Measurements from ENCODE around the gene CTNNA3. TPM values are rescaled to one million over a fixed set of nuclear protein-coding genes. Genes with fewer than 3 reads are reported as not detected.

Gene CTNNA3
- total and polyA plus RNA-seq, 4 donors: under 0.01 to 39.8 (median 0.09) TPM

- Histone ChIP-seq H3K4me3 (no peak overlapping the region), H3K4me1 (ENCODE audit: control insufficient read depth in 5 of 5, insufficient read depth in 5 of 5, low read length in 5 of 5) (peaks cover 0 to 3% (median 0%) of the 10 kb centered on the region in 5 donors), H3K36me3 (ENCODE audit: control insufficient read depth in 4 of 4, insufficient read depth in 4 of 4, low read length in 4 of 4) (no peaks in the 10 kb centered on the region), H3K27ac (ENCODE audit: low read depth in 1 of 2, low read length in 1 of 2) (no peak overlapping the region), H3K9me3 (ENCODE audit: control insufficient read depth in 4 of 4, insufficient read depth in 3 of 4, low read length in 3 of 4) (no peaks in the 10 kb centered on the region), H3K27me3 (ENCODE audit: control insufficient read depth in 3 of 3, insufficient read depth in 3 of 3, low read length in 2 of 3) (no peaks in the 10 kb centered on the region), H3K9ac (ENCODE audit: insufficient read depth in 1 of 2, low read length in 2 of 2) (no peak overlapping the region)
- TF ChIP-seq CTCF (IDR thresholded peaks at IDR 0.05; ENCODE audit: control extremely low read depth, extremely low read depth): no peak
- ATAC-seq (ENCODE audit: insufficient read depth, low FRiP score) (no peak), DNase-seq (no peak)
- WGBS, 2 donors: 87 to 90% methylated on average over 2 of the region's 2 CpGs
These were observed 1669.7 kb downstream of the CTNNA3 start for GRCh38 chr10:66026321-66026720.

GRCh38 chr10:66025186-66025585, 1670.8 kb downstream of the CTNNA3 start:
- no peak for TF ChIP-seq CTCF (IDR thresholded peaks at IDR 0.05; ENCODE audit: control extremely low read depth, extremely low read depth)
- no peak for ATAC-seq (ENCODE audit: insufficient read depth, low FRiP score)

GRCh38 chr10:66021423-66021822, 1674.6 kb downstream of the CTNNA3 start:
- Histone ChIP-seq H3K9me3 (ENCODE audit: control insufficient read depth in 4 of 4, insufficient read depth in 3 of 4, low read length in 3 of 4) (no peaks in the 10 kb centered on the region), H3K9ac (ENCODE audit: insufficient read depth in 1 of 2, low read length in 2 of 2) (no peak overlapping the region), H3K36me3 (ENCODE audit: control insufficient read depth in 4 of 4, insufficient read depth in 4 of 4, low read length in 4 of 4) (no peaks in the 10 kb centered on the region), H3K4me3 (no peak overlapping the region), H3K4me1 (ENCODE audit: control insufficient read depth in 5 of 5, insufficient read depth in 5 of 5, low read length in 5 of 5) (peaks cover 0 to 3% (median 0%) of the 10 kb centered on the region in 5 donors), H3K27me3 (ENCODE audit: control insufficient read depth in 3 of 3, insufficient read depth in 3 of 3, low read length in 2 of 3) (no peaks in the 10 kb centered on the region), H3K27ac (ENCODE audit: low read depth in 1 of 2, low read length in 1 of 2) (no peak overlapping the region)
- 49 to 73% methylated on average over 2 of the region's 2 CpGs for WGBS, 2 donors
- no peak for TF ChIP-seq CTCF (IDR thresholded peaks at IDR 0.05; ENCODE audit: control extremely low read depth, extremely low read depth)
- DNase-seq (no peak), ATAC-seq (ENCODE audit: insufficient read depth, low FRiP score) (no peak)

More at GRCh38 chr10:66025186-66025585, 1670.8 kb downstream of the CTNNA3 start:
- H3K27me3 ChIP-seq (ENCODE audit: control insufficient read depth in 3 of 3, insufficient read depth in 3 of 3, low read length in 2 of 3): no peaks in the 10 kb centered on the region
- H3K4me3 ChIP-seq: no peak overlapping the region
- peaks cover 0 to 3% (median 0%) of the 10 kb centered on the region in 5 donors for H3K4me1 ChIP-seq (ENCODE audit: control insufficient read depth in 5 of 5, insufficient read depth in 5 of 5, low read length in 5 of 5)
- H3K27ac ChIP-seq (ENCODE audit: low read depth in 1 of 2, low read length in 1 of 2): no peak overlapping the region
- no peak overlapping the region for H3K9ac ChIP-seq (ENCODE audit: insufficient read depth in 1 of 2, low read length in 2 of 2)
- H3K36me3 ChIP-seq (ENCODE audit: control insufficient read depth in 4 of 4, insufficient read depth in 4 of 4, low read length in 4 of 4): no peaks in the 10 kb centered on the region
- DNase-seq: peak in 2 of 3 donors; percentile 11
- H3K9me3 ChIP-seq (ENCODE audit: control insufficient read depth in 4 of 4, insufficient read depth in 3 of 4, low read length in 3 of 4): no peaks in the 10 kb centered on the region

GRCh38 chr10:66008221-66008620, 1687.8 kb downstream of the CTNNA3 start:
- H3K27ac ChIP-seq (ENCODE audit: low read depth in 1 of 2, low read length in 1 of 2): no peak overlapping the region
- peaks cover 0 to 2% (median 0%) of the 10 kb centered on the region in 4 donors for H3K9me3 ChIP-seq (ENCODE audit: control insufficient read depth in 4 of 4, insufficient read depth in 3 of 4, low read length in 3 of 4)
- no peaks in the 10 kb centered on the region for H3K36me3 ChIP-seq (ENCODE audit: control insufficient read depth in 4 of 4, insufficient read depth in 4 of 4, low read length in 4 of 4)
- TF ChIP-seq CTCF (IDR thresholded peaks at IDR 0.05; ENCODE audit: control extremely low read depth, extremely low read depth): no peak
- ATAC-seq (ENCODE audit: insufficient read depth, low FRiP score) (no peak), DNase-seq (no peak)
- no peak overlapping the region for H3K9ac ChIP-seq (ENCODE audit: insufficient read depth in 1 of 2, low read length in 2 of 2)
- no peaks in the 10 kb centered on the region for H3K27me3 ChIP-seq (ENCODE audit: control insufficient read depth in 3 of 3, insufficient read depth in 3 of 3, low read length in 2 of 3)
- H3K4me1 ChIP-seq (ENCODE audit: control insufficient read depth in 5 of 5, insufficient read depth in 5 of 5, low read length in 5 of 5): no peaks in the 10 kb centered on the region
- WGBS, 2 donors: 83 to 87% methylated on average over 5 of the region's 5 CpGs
- H3K4me3 ChIP-seq: no peak overlapping the region
